Measurements from ENCODE around the gene TMEM151B.

DNA sequence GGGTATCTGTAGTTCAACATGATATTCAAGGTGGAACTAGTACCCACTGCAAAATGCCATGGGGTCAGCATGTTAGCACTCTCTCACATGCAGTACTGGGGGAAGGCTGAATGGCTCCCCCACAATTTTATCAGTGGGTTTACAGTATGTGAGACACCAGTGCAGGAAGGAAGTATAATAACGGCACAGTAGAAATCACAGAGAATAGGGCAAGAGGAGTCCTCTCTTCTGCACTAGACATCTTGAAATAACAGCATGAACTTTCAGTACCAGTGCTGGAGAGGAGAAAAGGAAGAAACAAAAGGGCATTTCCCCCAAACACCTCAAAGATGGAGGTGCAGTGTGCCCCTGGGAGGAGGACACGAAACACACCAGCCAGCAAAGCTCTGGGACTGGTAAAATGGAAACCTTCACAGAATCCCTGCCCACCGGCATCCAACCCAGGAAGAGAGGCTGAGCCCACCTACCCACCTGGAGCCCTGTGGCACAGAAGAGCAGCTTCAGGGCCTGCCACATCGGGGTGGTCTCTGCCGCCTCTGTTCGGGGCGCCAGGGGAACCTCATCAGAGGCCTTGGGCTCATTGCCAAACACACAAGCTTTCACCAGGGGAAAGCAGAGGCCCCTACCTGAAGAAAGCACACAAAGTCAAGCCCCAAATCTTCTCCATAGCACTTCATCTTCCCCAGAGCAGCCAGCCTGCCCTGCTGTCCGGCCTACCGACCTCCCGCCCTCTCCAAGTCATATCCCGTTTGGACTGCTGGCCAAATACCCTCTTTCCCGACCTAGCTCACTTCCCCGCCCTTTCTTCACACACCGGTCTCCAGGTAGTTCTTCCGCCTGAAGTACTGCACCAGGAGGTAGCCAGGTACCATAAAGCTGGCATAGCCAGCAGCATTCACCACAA lies 14.1 kb upstream of the TMEM151B start:
- TF ChIP-seq, protein P1, sequence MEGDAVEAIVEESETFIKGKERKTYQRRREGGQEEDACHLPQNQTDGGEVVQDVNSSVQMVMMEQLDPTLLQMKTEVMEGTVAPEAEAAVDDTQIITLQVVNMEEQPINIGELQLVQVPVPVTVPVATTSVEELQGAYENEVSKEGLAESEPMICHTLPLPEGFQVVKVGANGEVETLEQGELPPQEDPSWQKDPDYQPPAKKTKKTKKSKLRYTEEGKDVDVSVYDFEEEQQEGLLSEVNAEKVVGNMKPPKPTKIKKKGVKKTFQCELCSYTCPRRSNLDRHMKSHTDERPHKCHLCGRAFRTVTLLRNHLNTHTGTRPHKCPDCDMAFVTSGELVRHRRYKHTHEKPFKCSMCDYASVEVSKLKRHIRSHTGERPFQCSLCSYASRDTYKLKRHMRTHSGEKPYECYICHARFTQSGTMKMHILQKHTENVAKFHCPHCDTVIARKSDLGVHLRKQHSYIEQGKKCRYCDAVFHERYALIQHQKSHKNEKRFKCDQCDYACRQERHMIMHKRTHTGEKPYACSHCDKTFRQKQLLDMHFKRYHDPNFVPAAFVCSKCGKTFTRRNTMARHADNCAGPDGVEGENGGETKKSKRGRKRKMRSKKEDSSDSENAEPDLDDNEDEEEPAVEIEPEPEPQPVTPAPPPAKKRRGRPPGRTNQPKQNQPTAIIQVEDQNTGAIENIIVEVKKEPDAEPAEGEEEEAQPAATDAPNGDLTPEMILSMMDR (IDR thresholded peaks at IDR 0.05 in 4 of 5, conservative IDR thresholded peaks at IDR 0.05 in 1 of 5), result no peak
- TF ChIP-seq POLR2A (IDR thresholded peaks at IDR 0.05), result no peak
